GM19023 (cell line): ENCODE measurements around the gene NUB1.

Source experiments
- ATAC-seq: cut with Tn5 transposase; IDR thresholded peaks from one replicate; pipeline ENCODE4 v1.9.1; 2021; ENCODE audit warnings: mild to moderate bottlenecking, moderate library complexity; ENCODE audit not compliant: unreplicated experiment

The NUB1 gene

GRCh38 chr7:151313857-151314256 is 27.8 kb upstream of the NUB1 start:
- ATAC-seq = no peak

GRCh38 chr7:151314401-151314800 is 27.2 kb upstream of the NUB1 start:
- no peak for ATAC-seq

GRCh38 chr7:151315038-151315655 is 26.5 kb upstream of the NUB1 start:
- peak; percentile 60 for ATAC-seq

- ATAC-seq = no peak
Measured at GRCh38 chr7:151316896-151317295, 24.7 kb upstream of the NUB1 start.

- no peak for ATAC-seq
Measured at GRCh38 chr7:151317936-151318335, 23.7 kb upstream of the NUB1 start.

GRCh38 chr7:151319189-151319588 is 22.4 kb upstream of the NUB1 start:
- ATAC-seq = no peak

GRCh38 chr7:151320263-151320845 is 21.3 kb upstream of the NUB1 start:
- no peak for ATAC-seq

GRCh38 chr7:151321341-151321740 is 20.3 kb upstream of the NUB1 start:
- no peak for ATAC-seq

- ATAC-seq = no peak
Measured at GRCh38 chr7:151322906-151323305, 18.7 kb upstream of the NUB1 start.

- ATAC-seq = no peak
Measured at GRCh38 chr7:151327022-151327421, 14.6 kb upstream of the NUB1 start.

- ATAC-seq = no peak
Measured at GRCh38 chr7:151327659-151328058, 14.0 kb upstream of the NUB1 start.

GRCh38 chr7:151330181-151330580 is 11.4 kb upstream of the NUB1 start:
- ATAC-seq = no peak

- no peak for ATAC-seq
Measured at GRCh38 chr7:151330661-151331060, 11.0 kb upstream of the NUB1 start.

GRCh38 chr7:151334628-151335027 is 7.0 kb upstream of the NUB1 start:
- no peak for ATAC-seq

GRCh38 chr7:151336027-151336708 is 5.4 kb upstream of the NUB1 start:
- no peak for ATAC-seq

- no peak for ATAC-seq
Measured at GRCh38 chr7:151337346-151337745, 4.3 kb upstream of the NUB1 start.

- no peak for ATAC-seq
Measured at GRCh38 chr7:151338809-151339208, 2.8 kb upstream of the NUB1 start.

GRCh38 chr7:151339651-151340382 is 1.8 kb upstream of the NUB1 start:
- peak; percentile 40 for ATAC-seq

GRCh38 chr7:151340794-151341356 is 737 bp upstream of the NUB1 start:
- no peak for ATAC-seq

GRCh38 chr7:151342102-151342646 is 562 bp downstream of the NUB1 start:
- ATAC-seq = peak; percentile 38

- ATAC-seq = no peak
Measured at GRCh38 chr7:151342811-151343210, 1.2 kb downstream of the NUB1 start.
